Caki2 (cell line): ENCODE data around the gene LRP1-AS. TPM values are rescaled to one million over a fixed set of nuclear protein-coding genes. Genes with fewer than 3 reads are reported as not detected.

Experiments used
- DNase-seq: peaks from one replicate; pipeline ENCODE4 v3.0.0-alpha.2; 2015; ENCODE audit warnings: low read depth
- in situ Hi-C: cut with HindIII; loops from 2 replicates; pipeline ENCODE4 v1.10.0; 2016; ENCODE audit warnings: low sequenced_read_pairs, low pct_unique_long_range_greater_than_20kb, mixed read lengths
- total RNA-seq: library from RNA; depleted of rRNA; stranded (reverse); fragments of >200 nt; shearing (Covaris generic); gene quantifications from 2 replicates; pipeline ENCODE4 v1.2.3, GENCODE V29; 2014; ENCODE audit warnings: low replicate concordance

The LRP1-AS gene
- total RNA-seq, 1 experiment from 2014 or later = not detected

GRCh38 chr12:57150400-57151000, 3.1 kb upstream of the LRP1-AS start:
- in situ Hi-C loops = no loop called here
- DNase-seq = no peak

- DNase-seq = no peak
- in situ Hi-C loops = no loop called here
Observed at GRCh38 chr12:57149245-57149900, 2.0 kb upstream of the LRP1-AS start.

GRCh38 chr12:57148469-57149244, 1.2 kb upstream of the LRP1-AS start:
- no peak for DNase-seq

GRCh38 chr12:57146092-57146491, 1.3 kb downstream of the LRP1-AS start:
- in situ Hi-C loops = no loop called here

More at GRCh38 chr12:57148469-57149244, 1.2 kb upstream of the LRP1-AS start:
- in situ Hi-C loops = no loop called here

GRCh38 chr12:57145460-57146059, 1.9 kb downstream of the LRP1-AS start:
- DNase-seq = peak; percentile 34
- in situ Hi-C loops = no loop called here

More at GRCh38 chr12:57146092-57146491, 1.3 kb downstream of the LRP1-AS start:
- no peak for DNase-seq

- in situ Hi-C loops = no loop called here
- no peak for DNase-seq
Observed at GRCh38 chr12:57143454-57143853, 4.0 kb downstream of the LRP1-AS start.

- in situ Hi-C loops = no loop called here
- no peak for DNase-seq
Observed at GRCh38 chr12:57142727-57143126, 4.7 kb downstream of the LRP1-AS start.

- in situ Hi-C loops = no loop called here
- no peak for DNase-seq
Observed at GRCh38 chr12:57142121-57142520, 5.3 kb downstream of the LRP1-AS start.

- in situ Hi-C loops = no loop called here
- no peak for DNase-seq
Observed at GRCh38 chr12:57141249-57141648, 6.2 kb downstream of the LRP1-AS start.

GRCh38 chr12:57139796-57140649, 7.4 kb downstream of the LRP1-AS start:
- DNase-seq = no peak
- in situ Hi-C loops = no loop called here

GRCh38 chr12:57138526-57139272, 8.7 kb downstream of the LRP1-AS start:
- no peak for DNase-seq
- in situ Hi-C loops = no loop called here

GRCh38 chr12:57135527-57136326, 11.7 kb downstream of the LRP1-AS start:
- in situ Hi-C loops = no loop called here
- no peak for DNase-seq

GRCh38 chr12:57134949-57135348, 12.5 kb downstream of the LRP1-AS start:
- in situ Hi-C loops = no loop called here
- DNase-seq = no peak

GRCh38 chr12:57133916-57134315, 13.5 kb downstream of the LRP1-AS start:
- in situ Hi-C loops = no loop called here
- DNase-seq = no peak

GRCh38 chr12:57133013-57133569, 14.3 kb downstream of the LRP1-AS start:
- in situ Hi-C loops = no loop called here
- no peak for DNase-seq

- DNase-seq = no peak
- in situ Hi-C loops = no loop called here
Observed at GRCh38 chr12:57131896-57132744, 15.3 kb downstream of the LRP1-AS start.
